Mucosa of gallbladder (tissue), 1 donor: ENCODE data around the gene AQP1. TPM values are rescaled to one million over a fixed set of nuclear protein-coding genes. Genes with fewer than 3 reads are reported as not detected.

ENCODE experiments used
- DNase-seq: peaks from one replicate; pipeline ENCODE4 v3.0.0-alpha.2; 2020; ENCODE audit warnings: low spot score
- total RNA-seq: library from RNA; stranded (reverse); gene quantifications from one replicate; pipeline ENCODE4 v1.2.1, GENCODE V29; 2021
- donor health status: DM: no; HTN: no; CAD: no.

The AQP1 gene
- total RNA-seq, 1 donor from 2014 or later = 995 TPM

DNA sequence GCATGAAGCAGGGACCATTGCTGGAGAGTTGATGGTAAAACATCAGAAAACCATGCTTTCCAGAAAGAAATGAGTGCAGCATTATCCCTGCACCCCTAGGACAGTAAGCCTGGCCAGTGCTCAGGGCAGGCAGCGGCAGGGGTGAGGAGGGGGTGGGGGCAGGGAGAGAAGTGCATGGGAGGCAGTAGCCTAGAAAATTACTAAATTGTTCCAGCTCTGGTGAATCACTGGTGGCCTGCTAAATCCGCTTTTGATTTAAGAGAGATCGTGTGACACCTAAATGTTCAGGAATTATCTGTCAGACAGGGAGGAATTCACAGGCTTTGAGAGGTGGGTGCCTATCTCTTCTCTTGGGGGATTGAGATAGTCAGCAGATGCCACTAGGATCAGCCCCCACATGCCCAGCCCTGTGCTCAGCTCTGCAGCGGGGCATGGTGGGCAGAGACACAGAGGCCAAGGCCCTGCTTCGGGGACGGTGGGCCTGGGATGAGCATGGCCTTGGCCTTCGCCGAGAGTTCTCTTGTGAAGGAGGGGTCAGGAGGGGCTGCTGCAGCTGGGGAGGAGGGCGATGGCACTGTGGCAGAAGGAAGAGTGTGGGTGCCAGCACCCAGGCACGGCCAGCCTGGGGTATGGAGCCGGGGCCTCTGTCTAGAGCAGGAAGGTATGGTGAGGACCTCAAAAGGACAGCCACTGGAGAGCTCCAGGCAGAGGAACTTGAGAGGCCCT lies 5.0 kb upstream of the AQP1 start:
- no peak for DNase-seq

DNA sequence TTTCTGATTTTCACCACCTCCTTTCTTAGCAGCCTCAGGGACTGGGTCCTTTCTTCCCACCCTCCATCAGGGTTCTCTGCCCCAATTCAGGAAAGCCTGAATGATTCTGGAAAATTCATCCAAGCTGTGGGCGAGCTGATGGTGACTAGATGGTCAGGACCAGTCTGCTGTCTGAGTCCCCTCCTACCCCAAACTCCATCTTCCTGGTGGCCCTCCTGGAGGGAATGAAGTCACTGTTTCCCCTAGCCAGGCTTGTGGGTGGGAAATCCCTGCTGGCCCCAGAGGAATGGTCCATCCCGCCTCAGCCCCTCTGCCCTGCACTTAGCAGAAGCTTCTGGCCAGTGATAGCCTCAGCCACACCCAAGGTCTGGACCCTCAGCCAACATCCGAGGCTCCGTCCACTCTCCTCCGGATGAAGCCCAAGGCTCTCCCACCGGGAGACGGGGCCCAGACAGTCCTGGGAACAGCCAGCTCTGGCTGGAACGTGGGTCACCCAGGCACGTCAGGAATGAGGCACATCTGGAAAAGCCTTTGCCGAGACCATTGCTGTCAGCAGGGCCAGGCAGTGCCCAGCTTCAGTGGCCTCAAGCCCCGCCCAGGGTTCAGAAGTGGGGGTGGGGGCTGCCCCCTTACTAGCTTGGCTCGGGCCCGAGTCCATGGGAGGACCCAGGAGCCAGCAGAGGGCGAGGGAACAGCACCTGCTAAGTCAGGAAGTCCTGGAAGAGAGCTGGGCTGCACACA lies 4.0 kb upstream of the AQP1 start:
- no peak for DNase-seq

- DNase-seq = no peak
These were observed 3.0 kb upstream of the AQP1 start for GRCh38 chr7:30908681-30909080.

GRCh38 chr7:30909431-30909830 lies 2.2 kb upstream of the AQP1 start:
- no peak for DNase-seq

GRCh38 chr7:30910411-30911073 lies 1.1 kb upstream of the AQP1 start:
- no peak for DNase-seq

GRCh38 chr7:30911133-30911532 lies 520 bp upstream of the AQP1 start:
- no peak for DNase-seq

DNA sequence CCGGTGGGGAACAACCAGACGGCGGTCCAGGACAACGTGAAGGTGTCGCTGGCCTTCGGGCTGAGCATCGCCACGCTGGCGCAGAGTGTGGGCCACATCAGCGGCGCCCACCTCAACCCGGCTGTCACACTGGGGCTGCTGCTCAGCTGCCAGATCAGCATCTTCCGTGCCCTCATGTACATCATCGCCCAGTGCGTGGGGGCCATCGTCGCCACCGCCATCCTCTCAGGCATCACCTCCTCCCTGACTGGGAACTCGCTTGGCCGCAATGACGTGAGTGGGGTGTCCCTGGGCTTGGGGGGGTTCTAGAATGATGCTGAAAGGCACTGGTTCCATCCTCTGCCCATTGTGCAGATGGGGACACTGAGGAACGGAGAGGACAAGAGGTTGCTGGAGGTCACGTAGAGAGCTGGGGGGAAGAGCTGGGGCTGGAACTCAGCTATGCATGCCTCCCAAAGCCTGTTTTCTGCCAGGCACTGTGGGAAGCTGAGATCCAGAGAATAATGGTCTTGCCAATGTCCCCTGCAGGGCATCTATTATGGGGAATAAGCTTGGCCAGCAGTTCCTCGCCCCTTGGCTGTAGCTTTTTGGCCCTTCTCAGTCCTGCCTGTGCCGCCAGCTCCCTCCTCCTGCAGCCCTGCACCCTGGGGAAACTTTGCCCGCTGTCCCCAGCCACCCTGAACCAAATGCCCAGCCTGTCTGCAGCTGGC lies 523 bp downstream of the AQP1 start:
- no peak for DNase-seq

DNA sequence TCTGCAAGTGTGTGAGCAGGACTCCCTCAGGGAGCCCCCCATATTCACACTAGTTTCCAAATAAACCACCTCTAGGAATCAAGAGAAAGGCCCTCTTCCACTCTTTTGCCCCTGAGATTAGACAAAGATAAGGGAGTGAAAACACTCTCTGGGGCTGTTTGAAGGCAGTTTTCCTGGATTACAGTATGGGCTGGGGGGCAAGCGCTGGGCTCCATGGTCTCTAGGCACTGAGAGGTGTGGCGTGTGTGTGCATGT lies 1.0 kb downstream of the AQP1 start:
- no peak for DNase-seq

DNA sequence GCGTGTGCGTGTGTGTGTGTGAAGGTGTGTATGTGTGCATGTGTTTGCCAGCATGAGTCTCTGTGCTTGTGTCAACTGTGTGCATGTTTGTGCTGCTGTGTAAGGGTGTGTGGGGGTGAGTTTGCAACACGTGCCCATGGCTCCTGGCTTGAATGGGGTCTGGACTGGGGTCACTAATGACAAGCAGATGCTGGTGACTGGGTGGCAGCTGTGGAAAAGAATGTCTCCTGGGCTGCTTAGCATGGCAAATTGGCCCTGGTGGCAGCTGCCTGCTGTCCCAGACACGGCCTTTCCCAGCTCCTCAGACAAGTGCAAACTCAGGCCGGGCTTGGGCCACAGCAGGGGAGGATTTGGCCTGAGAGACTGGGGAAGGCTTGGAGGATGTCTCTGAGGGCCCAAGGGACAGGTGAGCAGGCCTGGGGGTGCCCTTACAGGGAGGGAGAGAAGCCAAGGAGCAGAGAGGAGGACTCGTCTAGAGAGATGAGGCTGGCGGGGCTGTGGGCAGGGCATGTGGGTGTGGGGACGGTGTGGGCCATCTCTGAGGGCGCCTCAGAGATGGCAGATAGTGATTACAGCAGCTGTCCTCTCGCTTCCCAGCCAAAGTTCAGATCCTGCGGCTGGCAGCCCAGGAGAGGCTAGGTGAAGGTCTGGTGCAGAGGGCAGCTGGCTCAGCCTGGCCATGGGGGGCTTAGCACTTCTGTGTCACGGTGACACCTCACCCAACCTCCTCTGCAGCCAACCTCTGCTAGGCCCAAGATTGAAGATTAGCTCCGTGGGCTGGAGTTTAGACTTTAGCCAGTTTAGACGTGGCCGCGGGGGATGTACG lies 1.5 kb downstream of the AQP1 start:
- DNase-seq = no peak

- no peak for DNase-seq
These were observed 2.3 kb downstream of the AQP1 start for GRCh38 chr7:30913821-30914515.

GRCh38 chr7:30914596-30914995 lies 2.9 kb downstream of the AQP1 start:
- DNase-seq = no peak

DNA sequence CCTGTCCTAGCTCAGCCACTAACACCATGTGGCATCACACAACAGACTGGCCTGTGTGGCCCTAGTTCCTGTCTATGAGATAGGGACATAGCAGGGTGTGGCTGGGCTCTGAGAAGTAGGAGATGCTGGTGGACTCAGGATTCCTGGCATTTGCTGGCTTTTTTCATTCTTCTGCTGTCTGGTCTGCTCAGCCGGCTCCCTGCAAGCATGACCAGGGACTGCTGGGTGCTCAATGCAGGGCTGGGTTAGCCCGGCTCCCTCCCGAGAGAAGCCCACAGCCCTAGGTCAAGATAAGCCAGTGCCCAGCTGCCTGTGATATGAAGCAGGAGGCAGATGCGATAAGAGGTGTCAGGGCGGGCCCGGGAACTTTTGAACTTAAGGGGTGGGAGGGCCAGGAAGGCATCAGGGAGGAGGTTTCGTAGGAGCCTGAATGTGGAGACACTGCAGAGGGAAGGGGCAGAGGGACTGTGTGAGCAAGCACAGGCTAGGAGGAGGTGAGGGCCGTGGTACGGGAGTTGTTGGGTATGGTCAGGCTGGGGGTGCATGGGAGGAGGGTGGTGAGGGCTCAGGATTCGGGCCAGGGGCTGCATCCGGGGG lies 3.5 kb downstream of the AQP1 start:
- no peak for DNase-seq

DNA sequence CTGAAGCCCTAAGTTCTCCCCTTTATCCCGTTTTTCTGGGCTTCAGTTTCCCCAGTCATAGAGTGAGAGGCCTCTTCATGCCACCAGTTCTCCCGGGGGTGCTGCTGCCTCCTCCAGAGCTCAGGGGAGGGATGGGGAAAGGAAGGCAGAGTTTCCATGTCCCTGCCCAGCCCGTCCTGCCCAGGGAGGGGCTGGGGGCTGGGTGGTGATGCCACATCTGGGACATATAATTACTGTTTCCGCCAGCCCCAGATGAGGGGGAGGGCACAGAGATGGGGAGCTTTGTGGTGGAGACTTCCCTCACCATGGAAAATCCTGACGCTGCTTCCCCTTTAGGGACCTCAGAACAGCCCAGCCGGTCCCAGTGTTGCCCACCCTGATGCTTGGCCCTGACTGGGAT lies 4.1 kb downstream of the AQP1 start:
- no peak for DNase-seq

DNA sequence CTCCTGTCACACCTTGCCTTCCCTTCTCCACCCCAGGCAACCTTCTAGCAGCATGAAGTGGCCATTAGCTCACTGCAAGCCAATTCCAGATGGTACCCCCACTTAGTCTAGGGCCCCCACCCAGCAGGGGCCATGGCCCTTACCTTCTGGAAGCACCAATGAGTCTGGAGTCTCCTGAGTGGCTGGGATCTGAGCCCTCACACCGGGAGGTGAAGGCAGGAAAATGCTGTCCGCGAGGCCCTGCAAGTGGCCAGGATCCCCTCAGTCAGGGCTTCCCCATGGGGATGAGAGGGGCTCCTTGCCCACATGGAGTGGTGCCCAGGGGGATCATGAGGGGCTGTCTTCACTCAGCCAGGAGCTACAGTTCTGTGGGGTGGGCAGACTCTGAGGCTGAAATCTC lies 4.6 kb downstream of the AQP1 start:
- no peak for DNase-seq

- no peak for DNase-seq
These were observed 5.1 kb downstream of the AQP1 start for GRCh38 chr7:30916767-30917166.

- DNase-seq = no peak
These were observed 5.7 kb downstream of the AQP1 start for GRCh38 chr7:30917216-30917893.

GRCh38 chr7:30918676-30919075 lies 7.0 kb downstream of the AQP1 start:
- DNase-seq = no peak

- DNase-seq = no peak
These were observed 8.4 kb downstream of the AQP1 start for GRCh38 chr7:30920021-30920583.

- no peak for DNase-seq
These were observed 9.2 kb downstream of the AQP1 start for GRCh38 chr7:30920584-30921539.
